ENCODE data around the gene ADAMTS4. TPM values are rescaled to one million over a fixed set of nuclear protein-coding genes. Genes with fewer than 3 reads are reported as not detected.

The ADAMTS4 gene
- total and polyA plus RNA-seq, 2 donors (not counting 1 experiment from before 2014, with no cell fraction given), result 0.10 TPM; not detected in 1

DNA sequence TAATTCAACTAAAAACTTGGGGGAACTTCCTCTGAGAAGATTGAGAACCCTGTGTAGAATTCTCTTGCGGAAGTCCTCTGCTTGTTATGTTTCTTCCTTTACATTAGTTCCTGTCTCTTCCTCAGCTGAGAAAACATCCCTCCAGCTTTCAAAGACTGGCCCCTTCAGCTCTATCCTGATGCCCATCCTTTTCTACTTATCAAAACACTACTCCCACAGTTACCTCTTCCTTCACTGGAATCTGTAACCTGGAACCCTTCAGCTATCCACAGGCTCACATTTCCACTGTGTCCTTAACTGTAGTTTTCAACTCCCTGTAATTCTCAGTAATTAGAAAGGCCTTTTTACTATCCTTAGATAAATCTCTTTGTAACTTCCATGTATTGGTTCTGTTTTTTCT is 60.4 kb downstream of the ADAMTS4 start:
- DNase-seq (no peak), ATAC-seq (ENCODE audit: low read depth) (no peak)
- Histone ChIP-seq H3K9ac (ENCODE audit: low read length) (no peak overlapping the region), H3K36me3 (replicated peaks in 1 of 2; ENCODE audit: control extremely low read depth in 1 of 2, control insufficient read depth in 1 of 2, extremely low read depth in 1 of 2, insufficient read depth in 2 of 2, low read length in 1 of 2) (no peaks in the 10 kb centered on the region), H2AFZ (ENCODE audit: insufficient read depth, low read depth, low read length, poor library complexity, severe bottlenecking) (no peak overlapping the region), H3K4me2 (replicated peaks; ENCODE audit: low read depth, low read length, poor library complexity, severe bottlenecking) (no peak overlapping the region), H3K9me3 (ENCODE audit: control extremely low read depth in 1 of 3, control insufficient read depth in 2 of 3, insufficient read depth in 1 of 3, low read length in 2 of 3) (no peaks in the 10 kb centered on the region), H3K4me3 (ENCODE audit: control extremely low read depth in 1 of 5, extremely low read depth in 1 of 5, insufficient read depth in 1 of 5, low read depth in 2 of 5, low read length in 4 of 5) (no peak overlapping the region), H3K27ac (ENCODE audit: low read length in 2 of 2) (no peak overlapping the region), H4K20me1 (ENCODE audit: control insufficient read depth, insufficient read depth, low read length, poor library complexity, severe bottlenecking) (no peaks in the 10 kb centered on the region), H3K79me2 (ENCODE audit: control insufficient read depth, insufficient read depth, low read length) (peaks cover 28% of the 10 kb centered on the region), H3K4me1 (ENCODE audit: control insufficient read depth in 2 of 2, insufficient read depth in 2 of 2, low read length in 2 of 2) (peaks cover 5 to 6% of the 10 kb centered on the region in 2 donors), H3K27me3 (replicated peaks in 1 of 4; ENCODE audit: control extremely low read depth in 1 of 4, control insufficient read depth in 3 of 4, insufficient read depth in 4 of 4, low read length in 3 of 4) (no peaks in the 10 kb centered on the region)
- intact Hi-C loops (cut with micrococcal nuclease), result loop anchor here (10.0 kb wide), 1 partner anchor 424 kb away; the partner anchor contains the start of gene CD48
- H3K4me3 Mint-ChIP-seq, result no peak overlapping the region
- peaks cover 11% of the 10 kb centered on the region for H3K4me1 Mint-ChIP-seq
- no peaks in the 10 kb centered on the region for H3K9me3 Mint-ChIP-seq (ENCODE audit: insufficient read depth)
- TF ChIP-seq, protein P1, sequence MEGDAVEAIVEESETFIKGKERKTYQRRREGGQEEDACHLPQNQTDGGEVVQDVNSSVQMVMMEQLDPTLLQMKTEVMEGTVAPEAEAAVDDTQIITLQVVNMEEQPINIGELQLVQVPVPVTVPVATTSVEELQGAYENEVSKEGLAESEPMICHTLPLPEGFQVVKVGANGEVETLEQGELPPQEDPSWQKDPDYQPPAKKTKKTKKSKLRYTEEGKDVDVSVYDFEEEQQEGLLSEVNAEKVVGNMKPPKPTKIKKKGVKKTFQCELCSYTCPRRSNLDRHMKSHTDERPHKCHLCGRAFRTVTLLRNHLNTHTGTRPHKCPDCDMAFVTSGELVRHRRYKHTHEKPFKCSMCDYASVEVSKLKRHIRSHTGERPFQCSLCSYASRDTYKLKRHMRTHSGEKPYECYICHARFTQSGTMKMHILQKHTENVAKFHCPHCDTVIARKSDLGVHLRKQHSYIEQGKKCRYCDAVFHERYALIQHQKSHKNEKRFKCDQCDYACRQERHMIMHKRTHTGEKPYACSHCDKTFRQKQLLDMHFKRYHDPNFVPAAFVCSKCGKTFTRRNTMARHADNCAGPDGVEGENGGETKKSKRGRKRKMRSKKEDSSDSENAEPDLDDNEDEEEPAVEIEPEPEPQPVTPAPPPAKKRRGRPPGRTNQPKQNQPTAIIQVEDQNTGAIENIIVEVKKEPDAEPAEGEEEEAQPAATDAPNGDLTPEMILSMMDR (IDR thresholded peaks at IDR 0.05), result no peak
- TF ChIP-seq EZH2 (IDR thresholded peaks at IDR 0.05; ENCODE audit: borderline replicate concordance, insufficient read depth, low read depth, low read length, poor library complexity, severe bottlenecking), result no peak
- no peaks in the 10 kb centered on the region for H3K27me3 Mint-ChIP-seq
- H3K27ac Mint-ChIP-seq, result no peak overlapping the region
- WGBS (ENCODE audit: insufficient coverage), result 85% methylated on average over 1 of the region's 1 CpG
- POLR2A ChIA-PET, result no interaction called here
- CTCF ChIA-PET, result interaction anchor here (0.7 to 10.0 kb wide), 11 partner anchors 11 to 148 kb away, joined by 3 to 82 read pairs (median 6); partner anchors contain the start of genes ARHGAP30, KLHDC9, PPOX and TSTD1

DNA sequence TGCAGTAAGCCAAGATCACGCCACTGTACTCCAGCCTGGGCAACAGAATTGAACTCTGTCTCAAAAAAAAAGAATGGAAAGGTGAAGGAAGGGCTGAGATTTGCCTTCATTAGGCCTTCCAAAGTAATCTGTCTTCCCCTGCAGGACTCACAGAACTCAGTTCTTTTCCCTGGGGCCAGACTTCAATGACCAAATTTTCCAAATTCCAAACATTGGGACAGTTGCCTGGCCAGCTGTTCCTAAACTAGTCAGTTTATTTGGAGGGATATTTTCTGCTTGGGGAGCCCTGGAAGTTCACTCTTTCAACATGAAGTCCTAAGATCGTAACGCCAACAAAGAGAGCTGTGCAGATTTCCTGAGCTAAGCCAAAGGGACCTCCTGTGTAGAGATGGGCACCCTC is 61.0 kb downstream of the ADAMTS4 start:
- Mint-ChIP-seq H3K4me3 (no peak overlapping the region), H3K27ac (no peak overlapping the region), H3K27me3 (no peaks in the 10 kb centered on the region), H3K4me1 (peaks cover 11% of the 10 kb centered on the region), H3K9me3 (ENCODE audit: insufficient read depth) (no peaks in the 10 kb centered on the region)
- H2AFZ ChIP-seq (ENCODE audit: insufficient read depth, low read depth, low read length, poor library complexity, severe bottlenecking), result no peak overlapping the region
- ChIA-PET POLR2A (no interaction called here), CTCF (interaction anchor here (1.0 to 10.0 kb wide), 11 partner anchors 9 to 148 kb away, joined by 3 to 82 read pairs (median 6); partner anchors contain the start of genes ARHGAP30, KLHDC9, NIT1 and PFDN2)
- no peaks in the 10 kb centered on the region for H3K36me3 ChIP-seq (replicated peaks in 1 of 2; ENCODE audit: control extremely low read depth in 1 of 2, control insufficient read depth in 1 of 2, extremely low read depth in 1 of 2, insufficient read depth in 2 of 2, low read length in 1 of 2)
- no peak for DNase-seq
- ATAC-seq (ENCODE audit: low read depth), result no peak
- H3K79me2 ChIP-seq (ENCODE audit: control insufficient read depth, insufficient read depth, low read length), result peaks cover 34% of the 10 kb centered on the region
- H3K4me3 ChIP-seq (ENCODE audit: control extremely low read depth in 1 of 5, extremely low read depth in 1 of 5, insufficient read depth in 1 of 5, low read depth in 2 of 5, low read length in 4 of 5), result no peak overlapping the region
- no peaks in the 10 kb centered on the region for H3K9me3 ChIP-seq (ENCODE audit: control extremely low read depth in 1 of 3, control insufficient read depth in 2 of 3, insufficient read depth in 1 of 3, low read length in 2 of 3)
- intact Hi-C loops (cut with micrococcal nuclease), result loop anchor here (10.0 kb wide), 1 partner anchor 423 kb away; the partner anchor contains the start of gene CD48
- H3K27me3 ChIP-seq (replicated peaks in 1 of 4; ENCODE audit: control extremely low read depth in 1 of 4, control insufficient read depth in 3 of 4, insufficient read depth in 4 of 4, low read length in 3 of 4), result no peaks in the 10 kb centered on the region
- no CpG with 5 or more reads among the region's 3 CpGs for WGBS (ENCODE audit: insufficient coverage)
- no peak overlapping the region for H3K27ac ChIP-seq (ENCODE audit: low read length in 2 of 2)
- no peak for TF ChIP-seq EZH2 (IDR thresholded peaks at IDR 0.05; ENCODE audit: borderline replicate concordance, insufficient read depth, low read depth, low read length, poor library complexity, severe bottlenecking)
- TF ChIP-seq, protein P1 (IDR thresholded peaks at IDR 0.05), result no peak
- H3K9ac ChIP-seq (ENCODE audit: low read length), result no peak overlapping the region
- no peaks in the 10 kb centered on the region for H4K20me1 ChIP-seq (ENCODE audit: control insufficient read depth, insufficient read depth, low read length, poor library complexity, severe bottlenecking)
- peaks cover 8 to 11% of the 10 kb centered on the region in 2 donors for H3K4me1 ChIP-seq (ENCODE audit: control insufficient read depth in 2 of 2, insufficient read depth in 2 of 2, low read length in 2 of 2)
- no peak overlapping the region for H3K4me2 ChIP-seq (replicated peaks; ENCODE audit: low read depth, low read length, poor library complexity, severe bottlenecking)

Measured in B cell (primary cell).